Epithelial cell of proximal tubule (primary cell): Measurements from ENCODE around the gene FERMT3. TPM values are rescaled to one million over a fixed set of nuclear protein-coding genes. Genes with fewer than 3 reads are reported as not detected.

Source experiments
- DNase-seq: peaks from one replicate; pipeline ENCODE4 v3.0.0-alpha.2; 2011; ENCODE audit warnings: low read depth
- H3K4me3 ChIP-seq: 2 replicates; pipeline ENCODE4 v1.5.1; 2011; ENCODE audit warnings: low read depth, mild to moderate bottlenecking, low read length
- CTCF ChIP-seq: conservative IDR thresholded peaks from 2 replicates; pipeline ENCODE4 v1.5.1; 2012; ENCODE audit warnings: low read depth, mild to moderate bottlenecking, low read length
- total RNA-seq: library from RNA; depleted of rRNA; stranded (reverse); fragments of >200 nt; gene quantifications from 2 replicates; pipeline ENCODE4 v1.2.3, GENCODE V29; 2015

Gene FERMT3
- total RNA-seq, 1 donor from 2014 or later = 0.29 TPM

- no peak for TF ChIP-seq CTCF
- H3K4me3 ChIP-seq = no peak overlapping the region
- no peak for DNase-seq
Measured at GRCh38 chr11:64261556-64262080, 55.1 kb downstream of the FERMT3 start.

GRCh38 chr11:64262271-64263002 lies 55.9 kb downstream of the FERMT3 start:
- no peak for DNase-seq
- no peak for TF ChIP-seq CTCF

GRCh38 chr11:64263021-64263946 lies 56.8 kb downstream of the FERMT3 start:
- no peak for TF ChIP-seq CTCF
- no peak for DNase-seq

More at GRCh38 chr11:64262271-64263002, 55.9 kb downstream of the FERMT3 start:
- no peak overlapping the region for H3K4me3 ChIP-seq

GRCh38 chr11:64263947-64264317 lies 57.4 kb downstream of the FERMT3 start:
- DNase-seq = no peak
- no peak overlapping the region for H3K4me3 ChIP-seq

More at GRCh38 chr11:64263021-64263946, 56.8 kb downstream of the FERMT3 start:
- no peak overlapping the region for H3K4me3 ChIP-seq

GRCh38 chr11:64264371-64264852 lies 57.9 kb downstream of the FERMT3 start:
- no peak overlapping the region for H3K4me3 ChIP-seq
- no peak for DNase-seq
- no peak for TF ChIP-seq CTCF

More at GRCh38 chr11:64263947-64264317, 57.4 kb downstream of the FERMT3 start:
- no peak for TF ChIP-seq CTCF

- no peak for TF ChIP-seq CTCF
- no peak for DNase-seq
- H3K4me3 ChIP-seq = no peak overlapping the region
Measured at GRCh38 chr11:64265176-64266160, 58.9 kb downstream of the FERMT3 start.
